Ureter (tissue), 1 donor: ENCODE measurements around the gene EML1. TPM values are rescaled to one million over a fixed set of nuclear protein-coding genes. Genes with fewer than 3 reads are reported as not detected.

Experiments
- DNase-seq: peaks from one replicate; pipeline ENCODE4 v3.0.0-alpha.2; 2020; ENCODE audit warnings: low spot score
- total RNA-seq: library from RNA; stranded (reverse); gene quantifications from one replicate; pipeline ENCODE4 v1.2.4, GENCODE V29; 2023
- donor health status: DM: yes; HTN: yes; CAD: no.

The EML1 gene
- total RNA-seq, 1 donor from 2014 or later = 34.1 TPM

- no peak for DNase-seq
These were observed 10.6 kb downstream of the EML1 start for GRCh38 chr14:99803803-99804202.

GRCh38 chr14:99805757-99806439, 12.7 kb downstream of the EML1 start:
- DNase-seq = no peak

- no peak for DNase-seq
These were observed 13.6 kb downstream of the EML1 start for GRCh38 chr14:99806836-99807235.

- no peak for DNase-seq
These were observed 14.4 kb downstream of the EML1 start for GRCh38 chr14:99807413-99808153.

GRCh38 chr14:99808154-99808505, 14.9 kb downstream of the EML1 start:
- DNase-seq = no peak

GRCh38 chr14:99808515-99808914, 15.3 kb downstream of the EML1 start:
- no peak for DNase-seq

GRCh38 chr14:99809360-99809759, 16.1 kb downstream of the EML1 start:
- peak; percentile 70 for DNase-seq

- DNase-seq = peak; percentile 58
These were observed 16.8 kb downstream of the EML1 start for GRCh38 chr14:99809859-99810558.

- no peak for DNase-seq
These were observed 17.3 kb downstream of the EML1 start for GRCh38 chr14:99810559-99810874.

- no peak for DNase-seq
These were observed 19.0 kb downstream of the EML1 start for GRCh38 chr14:99812096-99812750.

GRCh38 chr14:99812892-99813291, 19.7 kb downstream of the EML1 start:
- DNase-seq = no peak

GRCh38 chr14:99815696-99816095, 22.5 kb downstream of the EML1 start:
- no peak for DNase-seq

GRCh38 chr14:99816217-99816616, 23.0 kb downstream of the EML1 start:
- DNase-seq = no peak

- no peak for DNase-seq
These were observed 23.4 kb downstream of the EML1 start for GRCh38 chr14:99816642-99817041.

GRCh38 chr14:99817331-99817730, 24.1 kb downstream of the EML1 start:
- DNase-seq = no peak

GRCh38 chr14:99818503-99819036, 25.4 kb downstream of the EML1 start:
- no peak for DNase-seq

GRCh38 chr14:99819514-99819913, 26.3 kb downstream of the EML1 start:
- no peak for DNase-seq

- DNase-seq = no peak
These were observed 27.6 kb downstream of the EML1 start for GRCh38 chr14:99820702-99821331.

GRCh38 chr14:99821519-99822508, 28.6 kb downstream of the EML1 start:
- no peak for DNase-seq

GRCh38 chr14:99822800-99823455, 29.7 kb downstream of the EML1 start:
- no peak for DNase-seq
